HepG2 (cell line): ENCODE data around the gene SLX9. TPM values are rescaled to one million over a fixed set of nuclear protein-coding genes. Genes with fewer than 3 reads are reported as not detected.

ENCODE experiments used
- ATAC-seq: fragments of 200-7000 bp; cut with Tn5 transposase; 3 replicates; pipeline ENCODE4 v1.9.1; 2020; ENCODE audit warnings: mild to moderate bottlenecking, moderate library complexity
- BruUV-seq: library from RNA; stranded (reverse); fragments of 400-500 nt; replicated peaks from 2 replicates; lab custom pipeline; 2021; lab: Mats Ljungman, UMichigan
- CTCF ChIA-PET: fragments of 300-600 bp; formaldehyde crosslinking; extraction: SDS; loops from one replicate; lab custom pipeline; 2021; ENCODE audit warnings: low total read pairs, inconsistent platforms, low intra/inter-chr PET ratio; lab: Yijun Ruan, JAX
- POLR2A ChIA-PET: fragments of 350-600 bp; sonication (Branson Sonifier 250); formaldehyde crosslinking; loops from one replicate; lab custom pipeline; 2020; ENCODE audit warnings: antibody characterized with exemption, inconsistent platforms; lab: Yijun Ruan, JAX
- DNase-seq: peaks from one replicate; pipeline ENCODE4 v3.0.0-alpha.2; 2015; ENCODE audit warnings: low spot score
- FAIRE-seq: peaks from 3 replicates; lab custom pipeline; 2011; peaks lifted over from hg19 to GRCh38; lab: Jason Lieb, UNC
- H2AFZ ChIP-seq: one replicate; pipeline ENCODE4 v1.6.1; 2011; ENCODE audit warnings: low read length, inconsistent platforms
- H3K27ac ChIP-seq: fragments of 300-600 bp; 3 replicates; pipeline ENCODE4 v1.8.0; 2011; ENCODE audit warnings: mixed run types, mild to moderate bottlenecking, mixed read lengths, low read length, inconsistent platforms; ENCODE audit not compliant: insufficient read depth; ENCODE audit errors: extremely low read length
- H3K27me3 ChIP-seq, 2 experiments: fragments of 200-600 bp in 1 of 2; 2 replicates in 1 of 2; 3 replicates in 1 of 2; pipeline versions ENCODE4 v1.6.0 to v1.8.0; 2011; ENCODE audit warnings: low read length in 2 of 2, mild to moderate bottlenecking in 2 of 2, moderate library complexity in 2 of 2, inconsistent platforms in 1 of 2; ENCODE audit not compliant: insufficient read depth in 2 of 2, control insufficient read depth in 1 of 2
- H3K36me3 ChIP-seq, 2 experiments: fragments of 200-600 bp in 1 of 2; replicated peaks in 1 of 2; 2 replicates in 1 of 2; 3 replicates in 1 of 2; pipeline versions ENCODE4 v1.5.1 to v1.8.0; 2011; ENCODE audit warnings: low read length in 2 of 2, inconsistent platforms in 1 of 2; ENCODE audit not compliant: insufficient read depth in 2 of 2, control insufficient read depth in 1 of 2
- H3K4me1 ChIP-seq: 2 replicates; pipeline ENCODE4 v1.5.1; 2012; ENCODE audit warnings: low read length, inconsistent platforms; ENCODE audit not compliant: insufficient read depth
- H3K4me2 ChIP-seq: 2 replicates; pipeline ENCODE4 v1.6.0; 2011; ENCODE audit warnings: low read depth, low read length, inconsistent platforms
- H3K4me3 ChIP-seq, 3 experiments: fragments of 200-600 bp in 1 of 3; sonication (generic), shearing (Covaris generic) in 1 of 3; replicated peaks in 1 of 3; 2 replicates each; pipeline ENCODE4 v1.5.1; 2011 to 2016; ENCODE audit warnings: low read length in 3 of 3, inconsistent platforms in 2 of 3, low read depth in 2 of 3, mild to moderate bottlenecking in 2 of 3, control low read depth in 1 of 3, mixed read lengths in 1 of 3; ENCODE audit not compliant: insufficient read depth in 1 of 3
- H3K79me2 ChIP-seq: one replicate; pipeline ENCODE4 v1.6.1; 2011; ENCODE audit warnings: low read length, inconsistent platforms; ENCODE audit not compliant: insufficient read depth
- H3K9ac ChIP-seq: 2 replicates; pipeline ENCODE4 v1.6.0; 2011; ENCODE audit warnings: mild to moderate bottlenecking, low read depth, low read length, inconsistent platforms; ENCODE audit not compliant: insufficient read depth
- H3K9me3 ChIP-seq: 2 replicates; pipeline ENCODE4 v1.5.1; 2012; ENCODE audit warnings: mild to moderate bottlenecking, low read length
- H4K20me1 ChIP-seq: 2 replicates; pipeline ENCODE4 v1.6.0; 2011; ENCODE audit warnings: inconsistent platforms, mild to moderate bottlenecking, low read length, moderate library complexity; ENCODE audit not compliant: insufficient read depth
- FOXJ3 ChIP-seq: sonication (generic); formaldehyde crosslinking; IDR thresholded peaks from 2 replicates; pipeline ENCODE4 v1.4.0; 2020; ENCODE audit warnings: missing genetic modification reagents, mild to moderate bottlenecking, borderline replicate concordance
- GFI1 ChIP-seq: sonication (generic); formaldehyde crosslinking; IDR thresholded peaks from 2 replicates; pipeline ENCODE4 v1.5.0; 2020; ENCODE audit warnings: missing genetic modification reagents, mild to moderate bottlenecking, borderline replicate concordance
- HMG20B ChIP-seq: conservative IDR thresholded peaks from 2 replicates; pipeline ENCODE4 v1.6.1; 2016; ENCODE audit warnings: missing genetic modification reagents, missing compliant biosample characterization
- KLF9 ChIP-seq: IDR thresholded peaks from 2 replicates; pipeline ENCODE4 v1.6.1; 2016; ENCODE audit warnings: low read depth
- MAZ ChIP-seq, 2 experiments: sonication (generic) in 1 of 2; formaldehyde crosslinking in 1 of 2; IDR thresholded peaks; 2 replicates each; pipeline versions ENCODE4 v1.5.0 to v1.6.1; 2012 to 2020; ENCODE audit warnings: low read depth in 2 of 2, mild to moderate bottlenecking in 2 of 2, borderline replicate concordance in 1 of 2, improper control_type of control experiment in 1 of 2, low read length in 1 of 2, missing genetic modification reagents in 1 of 2, moderate library complexity in 1 of 2
- MLLT10 ChIP-seq: sonication (generic); formaldehyde crosslinking; IDR thresholded peaks from 2 replicates; pipeline ENCODE4 v1.4.0; 2020; ENCODE audit warnings: missing genetic modification reagents
- NBN ChIP-seq: fragments of 450-650 bp; conservative IDR thresholded peaks from 2 replicates; pipeline ENCODE4 v1.6.1; 2017
- NR3C1 ChIP-seq: sonication (generic); formaldehyde crosslinking; IDR thresholded peaks from 2 replicates; pipeline ENCODE4 v1.4.0; 2020; ENCODE audit warnings: missing genetic modification reagents
- PLSCR1 ChIP-seq: sonication (generic); formaldehyde crosslinking; IDR thresholded peaks from 2 replicates; pipeline ENCODE4 v1.5.0; 2020; ENCODE audit warnings: missing genetic modification reagents, mild to moderate bottlenecking, borderline replicate concordance
- PPARG ChIP-seq: conservative IDR thresholded peaks from 2 replicates; pipeline ENCODE4 v1.6.1; 2016; ENCODE audit warnings: missing biosample characterization, missing genetic modification reagents
- RAD21 ChIP-seq: fragments of 450-650 bp; formaldehyde crosslinking; IDR thresholded peaks from 2 replicates; pipeline ENCODE4 v1.5.0; 2020; ENCODE audit warnings: mild to moderate bottlenecking
- SETDB1 ChIP-seq: sonication (generic); formaldehyde crosslinking; IDR thresholded peaks from 2 replicates; pipeline ENCODE4 v1.5.1; 2020; ENCODE audit warnings: missing genetic modification reagents, mild to moderate bottlenecking, borderline replicate concordance
- SNAI1 ChIP-seq: sonication (generic); formaldehyde crosslinking; IDR thresholded peaks from 2 replicates; pipeline ENCODE4 v1.5.0; 2020; ENCODE audit warnings: mild to moderate bottlenecking, missing genetic modification reagents, borderline replicate concordance
- SSRP1 ChIP-seq: IDR thresholded peaks from 2 replicates; pipeline ENCODE4 v1.6.1; 2016; ENCODE audit warnings: control low read depth
- TBX2 ChIP-seq: sonication (generic); formaldehyde crosslinking; IDR thresholded peaks from 2 replicates; pipeline ENCODE4 v1.5.0; 2020; ENCODE audit warnings: missing genetic modification reagents, mild to moderate bottlenecking, borderline replicate concordance
- ZKSCAN8 ChIP-seq: IDR thresholded peaks from 2 replicates; pipeline ENCODE4 v1.6.1; 2016; ENCODE audit warnings: borderline replicate concordance, missing genetic modification reagents, missing compliant biosample characterization
- ZNF562 ChIP-seq: sonication (generic); formaldehyde crosslinking; IDR thresholded peaks from 2 replicates; pipeline ENCODE4 v1.8.0; 2022; ENCODE audit warnings: missing genetic modification reagents, borderline replicate concordance
- ZNF678 ChIP-seq: sonication (generic); formaldehyde crosslinking; IDR thresholded peaks from 2 replicates; pipeline ENCODE4 v1.4.0; 2020; ENCODE audit warnings: mild to moderate bottlenecking, missing genetic modification reagents
- ZNF775 ChIP-seq: sonication (generic); formaldehyde crosslinking; IDR thresholded peaks from 2 replicates; pipeline ENCODE4 v1.4.0; 2020; ENCODE audit warnings: missing genetic modification reagents, mild to moderate bottlenecking, moderate library complexity, borderline replicate concordance
- ZNF777 ChIP-seq: sonication (generic); formaldehyde crosslinking; IDR thresholded peaks from 2 replicates; pipeline ENCODE4 v1.4.0; 2020; ENCODE audit warnings: missing genetic modification reagents
- ZNF83 ChIP-seq: sonication (generic); formaldehyde crosslinking; IDR thresholded peaks from 2 replicates; pipeline ENCODE4 v1.4.0; 2020; ENCODE audit warnings: missing genetic modification reagents, mild to moderate bottlenecking, borderline replicate concordance
- WGBS: methylation state at CpG from one replicate; pipeline ENCODE4 v1.1.6; 2017; ENCODE audit warnings: low lambda C conversion rate; 5-methylcytosine and 5-hydroxymethylcytosine counted together
- in situ Hi-C: cut with HindIII; loops from 2 replicates; pipeline ENCODE4 v1.10.0; 2017; ENCODE audit warnings: low pct_unique_long_range_greater_than_20kb; ENCODE audit not compliant: extremely low pct_ligation_motif_present
- intact Hi-C: fragments of 100-400 bp; cut with micrococcal nuclease; formaldehyde crosslinking; loops from one replicate; pipeline ENCODE4 v1.10.0; 2022; ENCODE audit not compliant: unreplicated experiment
- polyA plus RNA-seq, 8 experiments: library from polyadenylated mRNA; depleted of rRNA in 3 of 8; stranded (reverse) in 7 of 8; unstranded in 1 of 8; fragments of >200 nt; fragmentation: Illumina TruSeq in 4 of 8; extraction: Trizol in 4 of 8; gene quantifications; 2 replicates each; pipeline versions ENCODE4 v1.2.1 to v1.2.3, GENCODE V29; 2011 to 2016; ENCODE audit warnings: low read depth in 4 of 8, missing spikeins in 1 of 8, mixed read lengths in 1 of 8; ENCODE audit not compliant: insufficient read depth in 1 of 8
- total RNA-seq, 5 experiments: library from RNA; depleted of rRNA; stranded (reverse); fragments of >200 nt; fragmentation: Illumina TruSeq; extraction: Trizol; gene quantifications; 2 replicates each; pipeline ENCODE4 v1.2.3, GENCODE V29; 2016; ENCODE audit warnings: low read depth in 1 of 5
- TF ChIP-seq, protein P1 (sequence below): sonication (generic); formaldehyde crosslinking; IDR thresholded peaks from 2 replicates; pipeline ENCODE4 v1.4.0; 2020; ENCODE audit warnings: missing genetic modification reagents

SLX9 gene
- total and polyA plus RNA-seq, 2 of the 13 experiments (the other 11 are each of a cell fraction or from before 2014, with no cell fraction given) = 21.0 to 47.1 TPM

- peaks cover 43% of the 10 kb centered on the region for H3K4me1 ChIP-seq
- ChIA-PET POLR2A (interaction anchor here (2.8 to 3.8 kb wide), 2 partner anchors 12 to 16 kb away, joined by 20 to 37 read pairs; no protein-coding TSS in a partner anchor), CTCF (no interaction called here)
- H3K4me3 ChIP-seq = peak overlapping the region in 1 of 3 experiments; percentile 28; a peak in 1 of 6 replicates
- peak overlapping the region; percentile 45; the same call in 1 of the 2 replicates for H3K4me2 ChIP-seq
- intact Hi-C loops (no loop called here), in situ Hi-C loops (no loop called here)
- H4K20me1 ChIP-seq = no peaks in the 10 kb centered on the region
- H3K27ac ChIP-seq = no peak overlapping the region
- DNase-seq = no peak
- no peaks in the 10 kb centered on the region for H3K79me2 ChIP-seq
- H3K9me3 ChIP-seq = no peaks in the 10 kb centered on the region
- WGBS = 47% methylated on average over 7 of the region's 36 CpGs
- no peak overlapping the region for H2AFZ ChIP-seq
- H3K36me3 ChIP-seq = no peaks in the 10 kb centered on the region
- H3K9ac ChIP-seq = no peak overlapping the region
- H3K27me3 ChIP-seq = peaks cover 11 to 80% of the 10 kb centered on the region in 2 experiments
- peak; percentile 23 for ATAC-seq
- BruUV-seq = no TSS peak
- no peak for FAIRE-seq
- TF ChIP-seq GFI1 (CRISPR knock-in tag) (peak; percentile 57; the same call in 1 of the 2 replicates), NR3C1 (CRISPR knock-in tag) (no peak), PLSCR1 (CRISPR knock-in tag) (no peak), PPARG (CRISPR knock-in tag) (no peak), HMG20B (CRISPR knock-in tag) (no peak), RAD21 (CRISPR knock-in tag) (peak; percentile 21; the same call in 1 of the 2 replicates), ZNF777 (0 out of 2 replicates have a peak, but pooled peaks have one; percentile 32), MAZ (IDR thresholded peaks at IDR 0.05; ENCODE audit: borderline replicate concordance, low read depth, low read length) (no peak), MAZ (CRISPR knock-in tag; IDR thresholded peaks at IDR 0.05; ENCODE audit: low read depth) (0 out of 2 replicates have a peak, but pooled peaks have one; percentile 35), SNAI1 (0 out of 2 replicates have a peak, but pooled peaks have one; percentile 53), TBX2 (CRISPR knock-in tag) (0 out of 2 replicates have a peak, but pooled peaks have one; percentile 20), MLLT10 (no peak), FOXJ3 (CRISPR knock-in tag) (no peak), ZKSCAN8 (CRISPR knock-in tag) (no peak), SSRP1 (CRISPR knock-in tag) (no peak), ZNF562 (CRISPR knock-in tag) (no peak), NBN (no peak), KLF9 (CRISPR knock-in tag) (no peak), SETDB1 (no peak), ZNF775 (CRISPR knock-in tag) (no peak), ZNF678 (CRISPR knock-in tag) (no peak), ZNF83 (CRISPR knock-in tag) (0 out of 2 replicates have a peak, but pooled peaks have one; percentile 32)
- TF ChIP-seq, protein P1, sequence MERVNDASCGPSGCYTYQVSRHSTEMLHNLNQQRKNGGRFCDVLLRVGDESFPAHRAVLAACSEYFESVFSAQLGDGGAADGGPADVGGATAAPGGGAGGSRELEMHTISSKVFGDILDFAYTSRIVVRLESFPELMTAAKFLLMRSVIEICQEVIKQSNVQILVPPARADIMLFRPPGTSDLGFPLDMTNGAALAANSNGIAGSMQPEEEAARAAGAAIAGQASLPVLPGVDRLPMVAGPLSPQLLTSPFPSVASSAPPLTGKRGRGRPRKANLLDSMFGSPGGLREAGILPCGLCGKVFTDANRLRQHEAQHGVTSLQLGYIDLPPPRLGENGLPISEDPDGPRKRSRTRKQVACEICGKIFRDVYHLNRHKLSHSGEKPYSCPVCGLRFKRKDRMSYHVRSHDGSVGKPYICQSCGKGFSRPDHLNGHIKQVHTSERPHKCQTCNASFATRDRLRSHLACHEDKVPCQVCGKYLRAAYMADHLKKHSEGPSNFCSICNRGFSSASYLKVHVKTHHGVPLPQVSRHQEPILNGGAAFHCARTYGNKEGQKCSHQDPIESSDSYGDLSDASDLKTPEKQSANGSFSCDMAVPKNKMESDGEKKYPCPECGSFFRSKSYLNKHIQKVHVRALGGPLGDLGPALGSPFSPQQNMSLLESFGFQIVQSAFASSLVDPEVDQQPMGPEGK = peak; percentile 57
These were observed 57.4 kb downstream of the SLX9 start for GRCh38 chr21:44996983-44997936.
